ENCODE measurements around the gene ZFYVE26. TPM values are rescaled to one million over a fixed set of nuclear protein-coding genes. Genes with fewer than 3 reads are reported as not detected.
"Not testable (repeated sequence)": the region's sequence is repeated elsewhere in the genome, so short reads cannot be mapped to it uniquely, and the experiment has no call there.

The ZFYVE26 gene
- total and polyA plus RNA-seq, 4 donors, result 14.0 to 20.3 (median 15.5) TPM

DNA sequence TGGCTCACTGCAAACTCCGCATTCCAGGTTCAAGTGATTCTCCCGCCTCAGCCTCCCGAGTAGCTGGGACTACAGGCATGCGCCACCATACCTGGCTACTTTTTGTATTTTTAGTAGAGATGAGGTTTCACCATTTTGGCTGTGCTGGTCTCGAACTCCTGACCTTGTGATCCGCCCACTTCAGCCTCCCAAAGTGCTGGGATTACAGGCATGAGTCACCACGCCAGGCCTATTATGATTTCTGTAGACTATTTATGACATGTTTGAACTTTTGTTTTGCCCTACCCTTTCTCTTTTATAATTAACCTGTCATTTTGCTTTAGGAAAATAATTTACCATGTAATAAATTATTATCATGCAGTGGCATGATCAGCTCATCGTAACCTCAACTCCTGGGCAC, 114.9 kb downstream of the ZFYVE26 start, which contains the start of gene RDH12:
TSS of gene RDH12 (plus strand) at position 395 of the 400 bp plus-strand sequence. CDS start 20,757 bp downstream, outside the sequence.
- H3K27ac ChIP-seq (ENCODE audit: low read depth, low read length); H3K36me3 ChIP-seq (ENCODE audit: control insufficient read depth, insufficient read depth, low read length); DNase-seq (ENCODE audit: low read depth in 4 of 6, low spot score in 6 of 6); H3K4me3 ChIP-seq (ENCODE audit: low read depth, low read length); H3K4me1 ChIP-seq (ENCODE audit: control insufficient read depth, insufficient read depth, low read length); H3K27me3 ChIP-seq (ENCODE audit: control insufficient read depth, insufficient read depth, low read length); H3K9me3 ChIP-seq (ENCODE audit: control insufficient read depth, insufficient read depth, low read length): not testable (repeated sequence)
- WGBS (ENCODE audit: insufficient coverage), result 84% methylated on average over 4 of the region's 8 CpGs

DNA sequence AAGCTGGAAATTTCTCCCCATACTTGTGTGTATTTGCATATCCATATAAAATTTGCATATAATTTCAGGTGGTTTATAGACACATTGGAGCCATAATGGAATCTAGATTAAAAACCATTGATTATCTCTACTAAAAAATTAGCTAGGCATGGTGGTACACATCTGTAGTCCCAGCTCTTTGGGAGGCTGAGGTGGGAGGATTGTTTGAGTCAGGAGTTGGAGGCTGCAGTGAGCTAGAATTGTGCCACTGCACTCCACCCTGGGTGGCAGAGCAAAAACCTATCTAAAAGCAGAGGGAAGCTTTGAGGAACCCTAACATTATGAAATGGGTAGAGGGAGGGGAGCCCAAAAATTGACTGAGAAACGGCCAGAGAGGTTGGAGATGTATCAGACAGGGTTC, 118.2 kb downstream of the ZFYVE26 start:
- no CpG with 5 or more reads among the region's 1 CpG for WGBS (ENCODE audit: insufficient coverage)
- Histone ChIP-seq H3K36me3 (ENCODE audit: control insufficient read depth, insufficient read depth, low read length) (no peaks in the 10 kb centered on the region), H3K4me1 (ENCODE audit: control insufficient read depth, insufficient read depth, low read length) (peaks cover 4% of the 10 kb centered on the region), H3K27me3 (ENCODE audit: control insufficient read depth, insufficient read depth, low read length) (no peaks in the 10 kb centered on the region), H3K4me3 (ENCODE audit: low read depth, low read length) (no peak overlapping the region), H3K9me3 (ENCODE audit: control insufficient read depth, insufficient read depth, low read length) (no peaks in the 10 kb centered on the region), H3K27ac (ENCODE audit: low read depth, low read length) (no peak overlapping the region)
- DNase-seq (ENCODE audit: low read depth in 4 of 6, low spot score in 6 of 6), result no peak

DNA sequence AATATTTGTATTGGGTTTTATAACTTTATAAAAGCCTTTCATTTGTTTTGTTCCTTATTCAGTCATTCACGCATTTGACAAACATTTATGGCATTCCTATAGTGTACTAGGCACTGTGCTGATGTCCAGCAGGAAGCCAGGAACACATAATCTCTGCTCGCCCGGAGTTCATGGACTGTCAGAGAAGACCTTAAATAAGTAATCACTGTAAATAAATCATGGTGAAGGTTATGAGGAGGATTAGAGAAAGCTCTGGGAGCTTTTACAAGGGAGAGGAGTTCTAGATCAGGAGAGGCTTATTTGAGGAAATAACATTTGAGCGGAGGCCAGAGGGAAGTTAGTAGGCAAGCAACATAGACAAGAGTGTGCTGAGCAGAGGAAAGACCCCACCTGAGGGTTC, 119.4 kb downstream of the ZFYVE26 start:
- H3K36me3 ChIP-seq (ENCODE audit: control insufficient read depth, insufficient read depth, low read length), result peaks cover 4% of the 10 kb centered on the region
- H3K4me3 ChIP-seq (ENCODE audit: low read depth, low read length), result no peak overlapping the region
- peaks cover 4% of the 10 kb centered on the region for H3K4me1 ChIP-seq (ENCODE audit: control insufficient read depth, insufficient read depth, low read length)
- no peaks in the 10 kb centered on the region for H3K27me3 ChIP-seq (ENCODE audit: control insufficient read depth, insufficient read depth, low read length)
- 64% methylated on average over 3 of the region's 4 CpGs for WGBS (ENCODE audit: insufficient coverage)
- no peak for DNase-seq (ENCODE audit: low read depth in 4 of 6, low spot score in 6 of 6)
- no peaks in the 10 kb centered on the region for H3K9me3 ChIP-seq (ENCODE audit: control insufficient read depth, insufficient read depth, low read length)
- H3K27ac ChIP-seq (ENCODE audit: low read depth, low read length), result no peak overlapping the region

Small RNAs within 50 kb of the gene (small RNA-seq; reads per million reads assigned to genes)
- gene AL049779.3 (ENCODE audit: low replicate concordance), result not detected
- not detected for gene RN7SL369P (ENCODE audit: low replicate concordance)

Other genes with a start within 250 kb of the ZFYVE26 start
- 10 to 100 TPM; 21.1 to 37.4 TPM for gene PIGH, start 216.3 kb downstream of the ZFYVE26 start, total RNA-seq
- gene PIGH, start 216.3 kb downstream of the ZFYVE26 start, polyA plus RNA-seq (ENCODE audit: insufficient read length in 2 of 2), result 10 to 100 TPM; 29.7 to 36.0 TPM
- gene ARG2, start 196.7 kb downstream of the ZFYVE26 start, total RNA-seq, result 10 to 100 TPM in 1 of 2 donors, 1 to 10 TPM in 1; 8.4 to 20.3 TPM
- gene ARG2, start 196.7 kb downstream of the ZFYVE26 start, polyA plus RNA-seq (ENCODE audit: insufficient read length in 2 of 2), result 10 to 100 TPM; 25.3 to 31.2 TPM
- 10 to 100 TPM; 64.5 to 92.6 TPM for gene VTI1B, start 142.0 kb downstream of the ZFYVE26 start, total RNA-seq
- gene VTI1B, start 142.0 kb downstream of the ZFYVE26 start, polyA plus RNA-seq (ENCODE audit: insufficient read length in 2 of 2), result 100 to 1,000 TPM; 156 to 179 TPM
- gene RDH11, start 120.8 kb downstream of the ZFYVE26 start, total RNA-seq, result 100 to 1,000 TPM in 1 of 2 donors, 10 to 100 TPM in 1; 94.7 to 141 TPM
- gene RDH11, start 120.8 kb downstream of the ZFYVE26 start, polyA plus RNA-seq (ENCODE audit: insufficient read length in 2 of 2), result 100 to 1,000 TPM; 144 to 150 TPM
- 1 to 10 TPM in 1 of 2 donors, under 1 TPM in 1; 0.28 to 2.0 TPM for gene RDH12, start 114.7 kb downstream of the ZFYVE26 start, total RNA-seq
- 1 to 10 TPM; 1.1 to 1.4 TPM for gene RDH12, start 114.7 kb downstream of the ZFYVE26 start, polyA plus RNA-seq (ENCODE audit: insufficient read length in 2 of 2)
- gene RAD51B, start 3.2 kb upstream of the ZFYVE26 start, total RNA-seq, result 10 to 100 TPM; 21.2 to 28.9 TPM
- gene RAD51B, start 3.2 kb upstream of the ZFYVE26 start, polyA plus RNA-seq (ENCODE audit: insufficient read length in 2 of 2), result 1 to 10 TPM; 5.7 to 7.6 TPM

Data from spinal cord (tissue), 10 donors.